Activated CD8-positive, alpha-beta memory T cell treated with anti-CD3 and anti-CD28 coated beads, Interleukin-2, amount 50 U/mL, for 1 hour (primary cell): ENCODE results near the gene KSR2.

Source experiments
- DNase-seq: peaks from one replicate; pipeline ENCODE4 v3.0.0-alpha.2; 2020; ENCODE audit errors: extremely low read depth

The KSR2 gene

GRCh38 chr12:117692512-117692911, 276.3 kb downstream of the KSR2 start:
- no peak for DNase-seq

GRCh38 chr12:117689857-117690256, 278.9 kb downstream of the KSR2 start:
- no peak for DNase-seq

- no peak for DNase-seq
Measured at GRCh38 chr12:117688446-117688845, 280.3 kb downstream of the KSR2 start.

GRCh38 chr12:117686911-117687377, 281.8 kb downstream of the KSR2 start:
- DNase-seq: no peak

GRCh38 chr12:117686210-117686609, 282.6 kb downstream of the KSR2 start:
- DNase-seq: no peak

- no peak for DNase-seq
Measured at GRCh38 chr12:117685110-117685926, 283.5 kb downstream of the KSR2 start.

- no peak for DNase-seq
Measured at GRCh38 chr12:117684471-117684870, 284.3 kb downstream of the KSR2 start.

GRCh38 chr12:117680312-117680711, 288.5 kb downstream of the KSR2 start:
- no peak for DNase-seq

GRCh38 chr12:117679776-117680175, 289.0 kb downstream of the KSR2 start:
- DNase-seq: no peak

- DNase-seq: no peak
Measured at GRCh38 chr12:117674763-117675162, 294.0 kb downstream of the KSR2 start.

- DNase-seq: no peak
Measured at GRCh38 chr12:117674313-117674712, 294.5 kb downstream of the KSR2 start.

- DNase-seq: no peak
Measured at GRCh38 chr12:117671734-117672133, 297.1 kb downstream of the KSR2 start.

- DNase-seq: no peak
Measured at GRCh38 chr12:117664169-117664568, 304.6 kb downstream of the KSR2 start.

GRCh38 chr12:117662620-117663395, 306.0 kb downstream of the KSR2 start:
- no peak for DNase-seq

- DNase-seq: no peak
Measured at GRCh38 chr12:117662220-117662619, 306.6 kb downstream of the KSR2 start.

GRCh38 chr12:117661471-117661870, 307.3 kb downstream of the KSR2 start:
- no peak for DNase-seq

- no peak for DNase-seq
Measured at GRCh38 chr12:117660896-117661295, 307.9 kb downstream of the KSR2 start.

- DNase-seq: no peak
Measured at GRCh38 chr12:117658226-117658625, 310.6 kb downstream of the KSR2 start.

GRCh38 chr12:117649796-117650195, 319.0 kb downstream of the KSR2 start:
- DNase-seq: no peak

GRCh38 chr12:117646520-117646919, 322.3 kb downstream of the KSR2 start:
- no peak for DNase-seq

GRCh38 chr12:117645473-117645872, 323.3 kb downstream of the KSR2 start:
- DNase-seq: no peak

- DNase-seq: no peak
Measured at GRCh38 chr12:117643971-117644370, 324.8 kb downstream of the KSR2 start.

- no peak for DNase-seq
Measured at GRCh38 chr12:117641885-117642284, 326.9 kb downstream of the KSR2 start.
